Lung (tissue), 12 donors: Measurements from ENCODE around the gene PLPPR5. TPM values are rescaled to one million over a fixed set of nuclear protein-coding genes. Genes with fewer than 3 reads are reported as not detected.

Experiments used
- ATAC-seq: fragments of 200-7000 bp; cut with Tn5 transposase; one replicate; pipeline ENCODE4 v1.9.1; 2020; ENCODE audit warnings: moderate number of reproducible peaks; ENCODE audit not compliant: insufficient read depth, low FRiP score
- DNase-seq, 3 donors: peaks; one replicate each; pipeline ENCODE4 v3.0.0-alpha.2; 2013 to 2017
- H3K27ac ChIP-seq, 2 donors: one replicate each; pipeline ENCODE4 v1.5.1; 2013; ENCODE audit warnings: mild to moderate bottlenecking in 2 of 2, moderate library complexity in 2 of 2, control low read depth in 1 of 2, inconsistent platforms in 1 of 2, low read depth in 1 of 2, low read length in 1 of 2
- H3K27me3 ChIP-seq, 3 donors: one replicate each; pipeline ENCODE4 v1.5.1; 2013; ENCODE audit warnings: low read length in 2 of 3; ENCODE audit not compliant: control insufficient read depth in 3 of 3, insufficient read depth in 3 of 3
- H3K36me3 ChIP-seq, 4 donors: one replicate each; pipeline ENCODE4 v1.5.1; 2013; ENCODE audit warnings: low read length in 4 of 4, mild to moderate bottlenecking in 1 of 4, moderate library complexity in 1 of 4; ENCODE audit not compliant: control insufficient read depth in 4 of 4, insufficient read depth in 4 of 4
- H3K4me1 ChIP-seq, 5 donors: one replicate each; pipeline ENCODE4 v1.5.1; 2013; ENCODE audit warnings: low read length in 5 of 5, mild to moderate bottlenecking in 2 of 5, moderate library complexity in 1 of 5; ENCODE audit not compliant: control insufficient read depth in 5 of 5, insufficient read depth in 5 of 5
- H3K4me3 ChIP-seq: one replicate; pipeline ENCODE4 v1.5.1; 2013; ENCODE audit warnings: mild to moderate bottlenecking, control low read depth, moderate library complexity
- H3K9ac ChIP-seq, 2 donors: one replicate each; pipeline ENCODE4 v1.5.1; 2013; ENCODE audit warnings: low read length in 2 of 2, control low read depth in 1 of 2; ENCODE audit not compliant: insufficient read depth in 1 of 2
- H3K9me3 ChIP-seq, 4 donors: one replicate each; pipeline ENCODE4 v1.5.1; 2013; ENCODE audit warnings: low read length in 3 of 4, mild to moderate bottlenecking in 1 of 4, moderate library complexity in 1 of 4; ENCODE audit not compliant: control insufficient read depth in 4 of 4, insufficient read depth in 3 of 4
- CTCF ChIP-seq: IDR thresholded peaks from 2 replicates; pipeline ENCODE4 v1.5.1; 2012; ENCODE audit warnings: mild to moderate bottlenecking; ENCODE audit errors: control extremely low read depth, extremely low read depth
- WGBS, 2 donors: extraction: QIAGEN DNeasy Blood & Tissue Kit; methylation state at CpG; one replicate each; pipeline ENCODE4 v1.1.7; 2013; 5-methylcytosine and 5-hydroxymethylcytosine counted together
- polyA plus RNA-seq, 2 donors: library from polyadenylated mRNA; stranded (reverse); fragments of 200-250 nt; gene quantifications; one replicate each; pipeline ENCODE4 v1.2.1, GENCODE V29; 2013
- total RNA-seq, 2 donors: library from RNA; depleted of rRNA in 1 of 2; stranded (reverse); fragments of >200 nt in 1 of 2; gene quantifications; one replicate each; pipeline ENCODE4 v1.2.1, GENCODE V29; 2014 to 2021
- donor health status: control.
- donor health status: control.
- donor health status: Bipolar disorder and iron deficiency.
- donor health status: healthy.
- donor health status: DM: yes; HTN: yes; CAD: no.

Gene PLPPR5
- total and polyA plus RNA-seq, 4 donors, result 0.05 to 1.4 (median 0.21) TPM; not detected in 1

- Histone ChIP-seq H3K27ac (no peak overlapping the region), H3K27me3 (no peaks in the 10 kb centered on the region), H3K4me1 (peaks cover 0 to 11% (median 0%) of the 10 kb centered on the region in 5 donors), H3K9ac (no peak overlapping the region), H3K4me3 (no peak overlapping the region), H3K36me3 (no peaks in the 10 kb centered on the region), H3K9me3 (peaks cover 0 to 3% (median 0%) of the 10 kb centered on the region in 4 donors)
- DNase-seq (no peak), ATAC-seq (no peak)
- no peak for TF ChIP-seq CTCF
- 84 to 86% methylated on average over 2 of the region's 2 CpGs for WGBS, 2 donors
Measured at GRCh38 chr1:98979463-98979862, 25.2 kb downstream of the PLPPR5 start.

- 65 to 71% methylated on average over 3 of the region's 3 CpGs for WGBS, 2 donors
- Histone ChIP-seq H3K27me3 (no peaks in the 10 kb centered on the region), H3K27ac (no peak overlapping the region), H3K4me1 (peaks cover 0 to 8% (median 0%) of the 10 kb centered on the region in 5 donors), H3K9ac (no peak overlapping the region), H3K9me3 (no peaks in the 10 kb centered on the region), H3K36me3 (no peaks in the 10 kb centered on the region), H3K4me3 (no peak overlapping the region)
- ATAC-seq (no peak), DNase-seq (peak; percentile 30 to 93 (median 87))
- no peak for TF ChIP-seq CTCF
Measured at GRCh38 chr1:98975810-98976209, 28.9 kb downstream of the PLPPR5 start.

- 88 to 89% methylated on average over 5 of the region's 5 CpGs for WGBS, 2 donors
- Histone ChIP-seq H3K9me3 (no peaks in the 10 kb centered on the region), H3K27ac (no peak overlapping the region), H3K36me3 (no peaks in the 10 kb centered on the region), H3K4me1 (peaks cover 0 to 8% (median 0%) of the 10 kb centered on the region in 5 donors), H3K27me3 (no peaks in the 10 kb centered on the region), H3K9ac (no peak overlapping the region), H3K4me3 (no peak overlapping the region)
- ATAC-seq (no peak), DNase-seq (no peak)
- no peak for TF ChIP-seq CTCF
Measured at GRCh38 chr1:98975113-98975512, 29.5 kb downstream of the PLPPR5 start.
